ENCODE results near the gene PTPN1. TPM values are rescaled to one million over a fixed set of nuclear protein-coding genes. Genes with fewer than 3 reads are reported as not detected.
A peak's percentile ranks its signal among the peaks of the same experiment; 100 is the strongest.

PTPN1 gene
- total RNA-seq, 1 donor from 2014 or later: 30.3 TPM

- DNase-seq (ENCODE audit: low spot score): no peak
- Mint-ChIP-seq H3K4me1 (ENCODE audit: low read depth) (no peaks in the 10 kb centered on the region), H3K27ac (ENCODE audit: unreplicated experiment) (no peak overlapping the region), H3K27me3 (ENCODE audit: low read depth) (no peaks in the 10 kb centered on the region), H3K9me3 (ENCODE audit: low read depth) (no peaks in the 10 kb centered on the region), H3K4me3 (ENCODE audit: unreplicated experiment) (no peak overlapping the region), H3K36me3 (ENCODE audit: low read depth) (peaks cover 28% of the 10 kb centered on the region)
- TF ChIP-seq CTCF (IDR thresholded peaks at IDR 0.05): no peak
Measured at GRCh38 chr20:50579511-50579910, 69.3 kb downstream of the PTPN1 start.

- no peaks in the 10 kb centered on the region for H3K27me3 Mint-ChIP-seq (ENCODE audit: low read depth)
- no peaks in the 10 kb centered on the region for H3K4me1 Mint-ChIP-seq (ENCODE audit: low read depth)
- peaks cover 22% of the 10 kb centered on the region for H3K36me3 Mint-ChIP-seq (ENCODE audit: low read depth)
- no peak overlapping the region for H3K4me3 Mint-ChIP-seq (ENCODE audit: unreplicated experiment)
- peak; percentile 92 for TF ChIP-seq CTCF (IDR thresholded peaks at IDR 0.05)
- H3K27ac Mint-ChIP-seq (ENCODE audit: unreplicated experiment): no peak overlapping the region
- DNase-seq (ENCODE audit: low spot score): no peak
- H3K9me3 Mint-ChIP-seq (ENCODE audit: low read depth): no peaks in the 10 kb centered on the region
Measured at GRCh38 chr20:50580016-50580747, 70.0 kb downstream of the PTPN1 start.

GRCh38 chr20:50580842-50581544 is 70.8 kb downstream of the PTPN1 start:
- Mint-ChIP-seq H3K4me3 (ENCODE audit: unreplicated experiment) (no peak overlapping the region), H3K36me3 (ENCODE audit: low read depth) (peaks cover 20% of the 10 kb centered on the region), H3K27me3 (ENCODE audit: low read depth) (no peaks in the 10 kb centered on the region), H3K27ac (ENCODE audit: unreplicated experiment) (no peak overlapping the region), H3K9me3 (ENCODE audit: low read depth) (no peaks in the 10 kb centered on the region), H3K4me1 (ENCODE audit: low read depth) (no peaks in the 10 kb centered on the region)
- no peak for TF ChIP-seq CTCF (IDR thresholded peaks at IDR 0.05)
- no peak for DNase-seq (ENCODE audit: low spot score)

- H3K27me3 Mint-ChIP-seq (ENCODE audit: low read depth): no peaks in the 10 kb centered on the region
- no peak for TF ChIP-seq CTCF (IDR thresholded peaks at IDR 0.05)
- H3K4me3 Mint-ChIP-seq (ENCODE audit: unreplicated experiment): no peak overlapping the region
- DNase-seq (ENCODE audit: low spot score): peak; percentile 36
- H3K27ac Mint-ChIP-seq (ENCODE audit: unreplicated experiment): no peak overlapping the region
- H3K36me3 Mint-ChIP-seq (ENCODE audit: low read depth): peaks cover 23% of the 10 kb centered on the region
- H3K9me3 Mint-ChIP-seq (ENCODE audit: low read depth): no peaks in the 10 kb centered on the region
- H3K4me1 Mint-ChIP-seq (ENCODE audit: low read depth): no peaks in the 10 kb centered on the region
Measured at GRCh38 chr20:50582092-50582491, 71.9 kb downstream of the PTPN1 start.

- TF ChIP-seq CTCF (IDR thresholded peaks at IDR 0.05): no peak
- no peaks in the 10 kb centered on the region for H3K9me3 Mint-ChIP-seq (ENCODE audit: low read depth)
- H3K27me3 Mint-ChIP-seq (ENCODE audit: low read depth): no peaks in the 10 kb centered on the region
- no peaks in the 10 kb centered on the region for H3K4me1 Mint-ChIP-seq (ENCODE audit: low read depth)
- DNase-seq (ENCODE audit: low spot score): peak; percentile 77
- H3K36me3 Mint-ChIP-seq (ENCODE audit: low read depth): peaks cover 20% of the 10 kb centered on the region
- H3K4me3 Mint-ChIP-seq (ENCODE audit: unreplicated experiment): no peak overlapping the region
- H3K27ac Mint-ChIP-seq (ENCODE audit: unreplicated experiment): no peak overlapping the region
Measured at GRCh38 chr20:50582591-50583234, 72.5 kb downstream of the PTPN1 start.

All from chondrocyte (in vitro differentiated cells).